Measurements from ENCODE around the gene HIVEP2.

The HIVEP2 gene

DNA sequence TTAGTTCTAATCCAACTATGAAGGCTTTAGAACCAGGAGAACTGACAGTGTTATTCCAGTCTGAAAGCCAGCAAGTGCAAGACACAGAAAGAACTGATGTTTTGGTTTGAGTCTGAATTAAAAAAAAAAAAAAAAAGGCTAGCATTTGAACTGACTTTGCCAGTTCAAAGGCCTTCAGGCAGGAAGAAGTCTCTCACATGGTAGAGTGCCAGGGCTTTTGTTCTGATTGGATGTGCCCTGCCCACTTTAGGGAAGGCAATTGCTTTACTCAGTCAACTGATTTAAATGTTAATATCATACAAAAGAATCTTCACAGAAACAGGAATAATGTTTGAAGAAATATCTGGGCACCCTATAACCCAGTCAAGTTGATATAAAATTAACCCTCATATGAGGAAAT lies 212.2 kb downstream of the HIVEP2 start:
- no peak for DNase-seq (ENCODE audit: low read depth)

DNA sequence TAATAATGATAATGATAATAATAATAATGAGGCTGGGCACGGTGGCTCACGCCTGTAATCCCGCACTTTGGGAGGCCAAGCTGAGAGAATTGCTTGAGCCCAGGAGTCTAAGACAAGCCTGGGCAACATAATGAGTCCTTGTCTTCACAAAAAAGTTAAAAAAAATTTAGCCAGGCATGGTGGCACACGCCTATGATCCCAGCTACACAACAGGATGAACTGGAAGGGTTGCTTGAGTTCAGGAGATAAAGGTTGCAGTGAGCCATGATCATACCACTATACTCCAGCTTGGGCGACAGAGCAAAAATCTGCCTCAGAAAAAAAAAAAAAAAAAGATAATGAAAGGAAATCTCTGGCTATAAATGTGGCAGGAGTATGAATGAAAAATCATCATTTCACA lies 213.4 kb downstream of the HIVEP2 start:
- no peak for DNase-seq (ENCODE audit: low read depth)

DNA sequence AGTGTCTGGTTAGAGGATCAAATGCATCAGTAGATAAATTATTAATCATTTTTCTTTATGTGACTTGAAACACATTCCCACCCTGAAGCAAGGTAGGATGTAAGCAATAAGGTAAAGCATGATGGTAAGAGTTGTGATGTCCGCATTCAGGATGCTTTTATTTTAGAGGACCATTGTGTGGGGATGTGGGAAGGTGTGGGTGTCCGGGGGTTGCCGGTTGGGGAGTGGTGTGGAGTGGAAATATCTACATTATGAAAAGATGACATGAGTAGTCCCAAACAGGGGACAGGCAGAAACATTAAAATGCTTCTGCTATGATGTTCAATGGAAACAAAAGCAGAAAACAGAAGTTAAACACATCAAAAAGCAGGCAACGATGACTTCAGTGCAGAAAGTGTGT lies 215.4 kb downstream of the HIVEP2 start:
- DNase-seq (ENCODE audit: low read depth) = no peak

DNA sequence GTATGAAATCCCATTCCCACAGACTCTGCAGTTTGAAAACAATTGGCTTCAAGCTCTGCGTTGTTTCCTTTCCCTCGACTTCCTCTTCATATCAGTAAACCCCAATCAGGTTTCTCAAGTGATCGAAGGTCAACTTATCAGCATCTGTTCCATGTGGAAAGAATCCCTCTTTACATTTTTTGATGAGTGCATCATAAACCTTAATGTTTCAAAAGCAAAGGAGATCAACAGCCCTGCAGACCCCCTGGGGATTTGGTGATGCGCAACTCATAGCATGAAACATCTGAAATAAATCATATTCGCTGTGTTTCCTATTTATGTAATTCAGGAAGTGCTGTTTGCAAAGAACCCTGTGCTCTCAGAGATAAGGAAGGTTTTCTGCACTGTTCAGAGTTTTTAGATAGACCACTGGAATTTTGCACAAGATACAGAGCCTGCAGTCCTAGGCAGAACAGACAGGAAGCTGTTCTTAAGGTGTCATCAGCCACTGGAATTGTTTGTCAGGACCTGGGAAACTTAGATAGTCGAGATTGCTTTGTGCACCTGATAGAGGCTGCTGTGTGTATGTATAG lies 216.0 kb downstream of the HIVEP2 start:
- no peak for DNase-seq (ENCODE audit: low read depth)

DNA sequence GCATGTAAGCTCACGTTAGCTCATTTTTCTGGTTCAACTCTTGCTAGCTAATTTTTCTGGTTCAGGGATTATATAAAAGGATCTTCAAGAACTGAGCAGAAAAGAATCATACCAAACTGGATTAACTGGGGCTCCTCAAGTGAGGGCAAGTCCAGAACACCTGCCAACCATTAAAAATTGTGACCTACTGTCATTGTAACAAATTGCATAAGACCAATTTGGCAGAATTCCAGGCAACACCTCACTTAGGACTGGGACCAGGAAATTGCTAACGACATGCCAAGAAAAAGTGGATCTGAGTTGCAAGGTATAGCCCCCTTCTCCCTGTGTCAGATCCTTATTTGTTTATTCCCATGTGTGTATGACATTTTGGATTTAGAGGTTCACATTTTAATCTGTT lies 216.6 kb downstream of the HIVEP2 start:
- DNase-seq (ENCODE audit: low read depth) = no peak

DNA sequence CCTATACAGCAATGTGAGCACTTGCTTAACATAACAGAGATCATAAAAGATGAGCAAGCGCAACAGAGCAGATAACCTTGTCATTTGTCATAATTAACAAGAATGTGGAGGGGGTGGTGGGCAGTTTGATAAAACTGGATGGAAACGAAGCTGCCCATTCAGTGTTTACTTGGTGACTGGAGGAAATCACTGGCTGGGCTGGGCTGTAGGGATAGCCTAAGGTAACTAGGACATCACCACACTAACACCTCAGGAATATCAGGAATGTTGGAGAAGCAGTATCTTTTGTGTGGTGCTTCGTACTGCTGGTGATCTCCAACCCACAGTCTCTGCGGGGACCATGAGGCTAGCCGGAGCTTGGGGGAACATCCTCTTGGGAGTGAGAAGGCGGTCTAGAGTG lies 218.4 kb downstream of the HIVEP2 start:
- DNase-seq (ENCODE audit: low read depth) = no peak

DNA sequence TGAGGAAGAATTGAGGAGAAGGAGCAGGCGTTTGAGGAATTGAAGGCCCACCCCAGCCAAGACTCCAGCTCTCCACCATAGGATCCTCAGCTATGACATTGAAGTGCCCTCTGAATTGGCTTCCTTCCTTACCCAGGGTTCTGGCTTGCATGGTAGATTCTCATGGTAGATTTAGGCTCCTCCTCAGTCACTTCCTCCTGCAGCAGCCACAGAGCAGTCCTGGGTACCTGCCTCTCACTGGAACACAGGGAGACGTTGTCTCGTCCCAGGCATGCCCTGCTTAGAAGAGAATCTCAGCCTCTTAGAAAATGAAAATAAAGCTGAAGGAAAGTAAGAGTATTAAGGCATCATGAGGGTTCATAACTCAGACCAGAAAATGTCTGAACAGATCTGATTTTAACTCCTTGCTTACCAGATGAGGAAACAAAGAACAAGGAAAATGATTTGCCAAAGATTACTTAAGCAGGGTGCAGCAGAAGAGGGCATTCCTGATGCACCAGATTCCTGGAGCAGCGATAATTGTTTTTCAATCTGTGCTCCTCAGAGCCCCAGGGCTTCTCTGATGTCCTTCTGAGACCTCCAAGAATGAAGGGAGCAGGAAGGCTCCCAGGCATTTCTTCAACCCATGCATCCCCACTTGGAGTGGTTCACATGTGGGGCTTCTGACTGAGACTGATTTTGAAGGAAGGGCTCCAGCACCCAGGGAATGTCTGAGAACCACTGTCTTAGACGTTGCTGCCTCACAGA lies 219.8 kb downstream of the HIVEP2 start:
- no peak for DNase-seq (ENCODE audit: low read depth)

DNA sequence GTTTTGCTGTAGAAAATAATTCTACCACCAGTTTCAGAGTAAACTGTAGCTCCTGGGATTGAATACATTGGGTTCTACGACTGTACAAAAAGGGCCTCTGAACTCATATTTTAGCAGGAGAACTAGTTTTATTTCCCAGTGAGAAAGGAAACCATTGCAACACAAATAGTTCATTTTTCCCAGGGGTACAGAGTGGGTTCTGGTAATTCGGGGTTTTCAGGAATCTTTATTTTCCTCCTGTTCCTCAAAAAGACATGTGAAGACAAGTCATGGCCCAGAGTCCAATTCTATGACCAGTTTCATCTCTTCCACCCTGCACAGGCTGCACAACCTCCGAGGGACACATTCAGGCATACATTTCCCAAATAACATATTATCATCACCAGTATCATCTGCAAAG lies 222.1 kb downstream of the HIVEP2 start:
- no peak for DNase-seq (ENCODE audit: low read depth)

DNA sequence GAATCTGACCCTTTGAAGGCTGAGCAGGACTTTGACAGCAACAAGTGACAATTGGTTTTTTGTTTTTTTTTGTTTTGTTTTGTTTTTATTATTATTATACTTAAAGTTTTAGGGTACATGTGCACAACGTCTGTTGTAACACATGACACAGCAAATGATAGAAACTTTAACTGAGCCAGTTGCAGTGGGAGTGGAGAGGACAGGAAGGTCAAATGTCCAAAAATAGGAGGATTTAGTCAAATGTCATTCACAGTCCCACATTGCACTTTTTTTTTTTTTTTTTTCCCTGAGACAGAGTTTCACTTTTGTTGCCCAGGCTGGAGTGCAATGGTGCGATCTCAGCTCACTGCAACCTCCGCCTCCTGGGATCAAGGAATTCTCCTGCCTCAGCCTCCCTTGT lies 223.0 kb downstream of the HIVEP2 start:
- no peak for DNase-seq (ENCODE audit: low read depth)

DNA sequence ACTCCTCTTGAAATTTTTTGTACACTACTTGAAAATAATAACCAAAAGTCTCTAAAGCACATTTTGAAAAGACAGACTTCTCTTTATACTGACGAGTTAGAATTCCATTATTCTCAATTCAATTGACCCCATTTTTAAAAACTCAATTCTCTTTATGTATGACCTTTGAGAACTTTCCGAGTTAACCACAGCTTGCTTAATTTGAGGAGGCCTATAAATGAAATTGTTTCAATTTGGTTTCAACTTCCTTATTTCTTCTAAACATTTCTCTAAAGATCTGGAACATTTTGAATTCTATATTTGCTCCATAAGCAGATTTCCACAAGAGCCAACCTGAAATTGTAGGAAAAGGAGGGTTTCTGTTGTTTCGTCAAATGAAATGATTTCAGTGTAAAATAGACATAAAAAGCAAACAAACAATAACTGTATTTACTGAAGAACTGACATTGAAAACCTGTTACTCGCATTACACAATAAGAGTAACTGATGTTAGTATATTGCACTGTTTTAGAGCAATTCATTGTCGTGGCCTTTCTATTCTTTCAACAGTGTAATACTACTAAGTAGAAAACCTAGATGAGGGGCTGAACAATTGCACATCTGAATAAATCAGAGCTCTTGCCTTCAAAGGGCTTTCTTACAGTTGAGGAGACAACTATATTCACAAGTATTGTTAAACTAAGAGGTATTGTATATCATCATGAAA lies 223.6 kb downstream of the HIVEP2 start:
- DNase-seq (ENCODE audit: low read depth) = no peak

DNA sequence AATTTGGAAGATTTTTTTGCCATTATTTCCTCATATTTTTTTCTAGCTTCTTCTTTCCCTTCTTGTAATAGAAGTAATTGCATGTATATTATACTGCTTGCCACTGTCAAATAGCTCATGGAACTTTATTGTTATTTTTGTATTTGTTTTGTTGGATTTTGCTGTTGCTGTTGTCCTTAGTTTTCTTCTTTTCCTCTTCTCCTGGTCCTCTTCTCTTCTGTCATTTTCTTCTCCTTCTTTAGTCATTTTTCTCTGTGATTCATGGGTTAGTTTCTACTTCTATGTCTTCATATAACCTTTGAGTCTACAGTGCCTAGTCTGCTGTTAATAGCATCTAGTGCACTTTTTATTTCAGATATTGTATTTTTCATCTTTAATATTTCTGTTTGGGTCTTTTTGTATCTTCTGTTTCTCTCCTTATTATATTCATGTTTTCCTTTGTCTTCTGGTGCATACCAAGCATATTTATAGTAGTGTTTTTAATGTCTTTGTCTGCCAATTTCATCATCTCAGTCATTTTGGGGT lies 226.2 kb downstream of the HIVEP2 start:
- DNase-seq (ENCODE audit: low read depth) = no peak

DNA sequence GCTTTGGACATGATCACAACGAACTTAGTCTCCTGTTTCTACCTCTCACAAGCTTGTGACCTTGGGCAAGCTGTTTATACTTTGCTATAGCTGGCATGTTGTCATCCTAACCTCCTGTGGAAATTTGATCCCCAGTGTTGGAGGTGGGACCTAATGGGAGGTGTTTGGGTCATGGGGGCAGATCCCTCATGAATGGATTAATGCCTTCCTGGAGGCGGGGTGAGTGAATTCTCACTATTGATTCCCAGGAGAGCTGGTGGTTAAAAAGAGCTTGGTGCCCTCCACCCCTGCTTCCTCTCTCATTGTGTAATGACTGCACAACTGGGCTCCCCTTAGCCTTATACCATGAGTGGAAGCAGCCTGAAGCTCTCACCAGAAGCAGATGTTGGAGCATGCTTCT lies 228.9 kb downstream of the HIVEP2 start:
- DNase-seq (ENCODE audit: low read depth) = no peak

DNA sequence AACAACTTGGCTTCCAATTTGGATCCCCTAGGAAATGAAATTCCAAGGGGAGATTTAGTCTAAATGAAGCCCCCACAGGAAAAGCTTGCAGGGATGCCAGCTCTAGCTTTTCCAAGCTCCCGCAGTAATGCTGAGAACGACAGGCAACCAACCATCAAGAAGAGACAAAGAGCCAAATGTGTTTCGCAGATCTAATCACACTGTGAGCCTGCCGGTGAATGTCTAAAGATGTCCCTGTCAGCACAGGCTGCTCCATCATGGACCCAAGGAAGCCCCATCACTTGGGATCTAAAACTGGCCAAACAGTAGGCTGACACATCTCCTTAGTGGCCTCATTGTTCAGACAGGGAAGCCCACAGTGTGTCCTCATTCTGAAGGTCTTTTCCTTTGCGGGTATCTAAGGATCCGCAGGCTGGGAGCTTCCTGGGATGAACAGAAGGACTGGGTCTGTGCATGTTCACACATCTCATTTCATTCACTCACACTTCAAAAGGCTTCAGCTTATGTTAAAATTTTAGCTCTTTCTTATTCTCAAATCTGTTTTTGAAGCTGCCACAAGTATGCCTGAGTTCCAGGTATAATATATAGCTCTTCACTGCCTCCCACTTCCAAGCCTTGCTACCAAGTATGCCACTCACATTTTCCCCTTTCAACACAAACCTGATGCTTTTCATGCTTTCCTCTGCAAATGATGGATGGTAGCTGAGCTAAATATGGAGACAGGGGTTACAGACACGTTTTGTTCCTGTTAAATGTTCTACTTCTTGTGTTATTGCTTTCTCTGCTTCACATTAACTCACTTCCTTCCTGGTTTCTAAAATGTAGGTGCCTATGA lies 229.8 kb downstream of the HIVEP2 start:
- DNase-seq (ENCODE audit: low read depth) = no peak

DNA sequence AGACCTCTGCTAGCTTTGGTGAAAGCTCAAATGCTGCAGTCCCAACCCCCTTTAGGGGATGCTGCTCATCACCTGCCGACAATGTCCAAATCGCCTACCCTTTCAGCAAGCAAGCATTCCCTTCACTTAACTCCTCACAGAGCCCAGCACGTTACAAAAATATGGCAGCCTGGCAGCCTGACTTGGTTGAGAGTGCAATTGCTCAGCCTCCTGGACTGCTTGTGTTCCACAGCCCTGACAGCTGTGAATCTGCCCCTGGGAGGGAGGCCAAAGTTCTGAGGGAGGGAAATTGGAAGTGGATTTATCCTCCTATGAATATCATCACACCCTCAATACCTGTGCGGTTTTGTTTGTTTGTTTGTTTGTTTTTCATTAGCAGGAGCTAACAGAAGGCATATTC lies 231.0 kb downstream of the HIVEP2 start:
- no peak for DNase-seq (ENCODE audit: low read depth)

DNA sequence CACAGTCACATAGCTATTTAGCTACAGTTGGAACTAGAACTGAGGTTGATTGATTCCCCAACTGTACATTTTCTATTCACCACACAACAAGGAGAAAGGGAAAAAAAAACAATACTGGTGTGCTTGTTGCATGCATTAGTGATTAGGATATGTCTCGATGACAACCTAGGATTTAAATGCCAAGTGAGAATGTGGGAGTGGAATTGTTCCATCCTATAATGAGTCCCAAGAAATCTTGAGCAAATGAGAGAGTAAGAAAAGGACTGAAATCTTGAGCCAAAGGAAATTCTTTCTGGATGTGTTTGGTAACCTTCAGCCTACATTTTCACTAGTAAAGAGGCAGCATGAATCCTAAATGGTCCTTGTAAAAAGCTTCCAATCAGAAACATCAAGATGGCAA lies 232.7 kb downstream of the HIVEP2 start:
- no peak for DNase-seq (ENCODE audit: low read depth)

DNA sequence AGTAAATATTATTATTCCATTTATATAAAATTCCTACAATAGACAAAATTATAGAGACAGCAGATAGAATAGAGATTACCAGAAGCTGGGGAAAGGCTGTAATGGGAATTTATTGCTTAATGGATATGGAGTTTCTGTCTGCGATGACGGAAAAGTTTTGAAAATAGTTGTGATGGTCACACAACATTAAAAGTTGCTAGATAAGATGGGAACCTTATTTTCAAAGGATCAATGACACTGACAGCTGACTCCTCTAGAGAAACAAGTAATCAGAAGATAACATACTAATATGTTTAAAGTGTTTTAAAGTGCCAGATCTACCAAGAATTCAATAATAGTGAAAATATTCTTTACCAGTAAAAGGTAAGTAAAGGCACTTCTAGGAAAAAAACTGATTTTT lies 236.3 kb downstream of the HIVEP2 start:
- DNase-seq (ENCODE audit: low read depth) = no peak

DNA sequence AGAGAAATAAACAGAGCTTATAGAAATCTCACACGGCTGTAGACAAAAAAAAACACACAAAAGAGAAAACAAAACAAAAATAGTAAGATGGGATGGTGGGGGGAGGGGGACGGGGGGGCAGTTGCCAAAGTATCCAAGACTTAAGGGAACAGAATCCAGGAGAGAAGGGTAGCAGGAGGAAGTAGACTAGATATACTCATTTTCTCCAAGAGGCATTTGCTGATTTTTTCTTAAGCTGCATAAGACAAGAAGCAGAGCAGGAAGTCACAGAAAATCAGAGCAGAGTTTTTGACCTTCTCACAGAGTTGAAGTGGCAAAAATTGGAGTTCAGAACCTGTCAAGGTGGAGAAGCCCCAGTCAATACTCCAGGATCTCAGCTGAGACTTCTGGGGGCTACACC lies 237.7 kb downstream of the HIVEP2 start:
- no peak for DNase-seq (ENCODE audit: low read depth)

DNA sequence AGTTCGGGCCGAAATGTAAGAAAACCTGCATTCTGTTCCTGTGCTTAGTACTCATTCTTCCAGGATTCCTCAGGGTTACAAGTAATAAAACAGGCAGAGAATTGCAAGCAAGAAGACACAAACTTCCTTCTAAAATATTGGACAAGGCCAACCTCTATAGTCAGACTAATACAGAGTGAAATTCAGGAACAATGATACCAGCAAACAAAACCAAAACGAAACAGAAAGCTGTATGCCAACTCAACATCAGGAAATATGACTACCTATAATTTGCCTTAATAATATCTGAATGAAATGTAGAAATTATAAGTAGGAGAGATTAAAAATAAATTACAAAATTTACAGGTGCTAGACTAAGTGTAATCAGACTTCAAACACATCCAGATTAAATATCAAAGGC lies 238.8 kb downstream of the HIVEP2 start:
- no peak for DNase-seq (ENCODE audit: low read depth)

DNA sequence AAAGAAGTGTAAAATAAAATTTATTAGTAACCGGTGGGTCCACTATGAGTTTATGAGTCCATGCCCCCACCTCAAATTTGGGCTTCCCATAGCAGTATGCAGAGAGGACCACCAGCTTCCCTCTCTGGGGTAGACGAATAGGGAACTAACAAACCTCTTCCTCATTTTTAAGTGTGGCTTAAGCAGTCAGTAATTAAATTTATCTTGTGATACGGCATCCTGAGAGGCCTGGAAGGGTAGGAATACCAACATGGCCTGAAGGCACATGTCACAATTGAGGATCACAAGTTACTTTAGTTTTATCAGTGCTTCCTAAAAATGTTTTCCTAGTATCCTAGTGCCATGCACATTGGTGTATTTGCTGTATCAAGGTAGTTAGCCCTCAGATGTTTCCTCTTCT lies 239.9 kb downstream of the HIVEP2 start:
- no peak for DNase-seq (ENCODE audit: low read depth)

DNA sequence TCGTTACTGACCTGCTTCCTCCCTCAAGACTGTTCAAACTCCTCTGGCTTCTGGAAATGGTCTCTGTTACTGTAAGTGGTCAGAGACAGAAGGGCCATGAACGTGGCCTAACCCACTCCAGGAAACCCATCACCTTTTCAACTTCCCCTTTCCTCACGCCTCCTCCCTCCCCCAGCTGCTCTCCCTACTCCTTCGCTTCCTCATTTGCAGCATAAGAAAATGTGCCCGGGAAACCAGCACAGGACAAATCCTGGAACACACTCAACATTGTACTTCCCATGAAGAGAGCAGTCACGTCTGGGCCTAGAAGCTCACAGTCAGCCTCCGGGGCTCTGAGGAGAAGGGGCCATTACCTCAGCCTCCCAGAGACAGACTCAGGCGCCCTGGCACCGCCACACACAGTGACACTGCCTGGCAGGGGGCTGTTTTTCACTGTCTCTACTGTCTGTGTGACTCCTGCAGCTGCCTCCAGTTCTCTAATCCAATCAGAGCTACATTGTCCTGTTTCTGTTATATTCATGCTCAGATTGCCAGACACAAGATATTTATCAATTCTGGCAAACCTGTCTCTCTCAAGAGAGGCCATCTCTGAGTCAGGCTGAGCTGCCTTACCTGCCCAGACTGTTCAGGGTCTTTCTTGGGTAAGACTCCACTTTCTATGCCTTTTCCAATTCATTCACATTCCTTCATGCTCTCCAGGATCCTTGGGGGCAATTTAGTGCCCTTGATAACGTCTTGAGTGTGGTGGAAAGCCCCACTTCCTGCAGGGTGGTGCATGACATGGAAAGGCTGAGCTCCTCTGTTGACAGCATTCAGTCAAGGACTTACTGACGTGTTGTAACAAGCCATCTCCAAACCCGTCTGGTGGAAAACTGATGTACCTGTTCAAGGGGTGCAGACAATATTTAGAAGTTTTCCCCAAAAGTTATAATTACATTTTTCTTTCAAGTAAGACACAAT lies 242.2 kb downstream of the HIVEP2 start:
- no peak for DNase-seq (ENCODE audit: low read depth)
